A549 treated with AZD9567 at 1 μM for 4 hours (cell line): ENCODE data around the gene MYOZ1. TPM values are rescaled to one million over a fixed set of nuclear protein-coding genes. Genes with fewer than 3 reads are reported as not detected.

Source experiments
- total RNA-seq: library from RNA; stranded (reverse); fragments of 200-300 nt; extraction: Qiagen RNA extraction; gene quantifications from 5 replicates; pipeline ENCODE4 v1.2.3, GENCODE V29; 2022; ENCODE audit not compliant: insufficient read depth

Gene MYOZ1
- 0.05 TPM in 1 of 5 replicates, not detected in the others for total RNA-seq

GRCh38 chr10:73641328-73642060 lies at the start of gene MYOZ1:
Gene MYOZ1 (minus strand): TSS chr10:73641474. CDS start chr10:73640017, 1,457 bp downstream.

GRCh38 chr10:73655990-73656298 lies 14.7 kb upstream of the MYOZ1 start, which contains the start of gene SYNPO2L:
Gene SYNPO2L (minus strand): TSS chr10:73656029. CDS start chr10:73655922, 107 bp downstream.

GRCh38 chr10:73590881-73591799 lies 50.1 kb downstream of the MYOZ1 start, which contains the start of gene USP54:
Gene USP54 (minus strand): TSS chr10:73591342. CDS start chr10:73575658, 15,684 bp downstream.

Other genes starting within 250 kb of the MYOZ1 start
- gene ANXA7, start 227.4 kb downstream of the MYOZ1 start, total RNA-seq: 111 to 126 TPM (median 116 TPM) in 5 replicates
- 0.48 to 0.65 TPM (median 0.59 TPM) in 4 of 5 replicates, not detected in the other for gene MSS51, start 207.9 kb downstream of the MYOZ1 start, total RNA-seq
- 15.3 to 19.4 TPM (median 17.4 TPM) in 5 replicates for gene PPP3CB, start 145.4 kb downstream of the MYOZ1 start, total RNA-seq
- gene USP54, start 50.1 kb downstream of the MYOZ1 start, total RNA-seq: 9.7 to 13.1 TPM (median 12.0 TPM) in 5 replicates
- gene SYNPO2L, start 14.6 kb upstream of the MYOZ1 start, total RNA-seq: 0.01 TPM in 1 of 5 replicates, not detected in the others
- 3.2 to 4.0 TPM (median 3.4 TPM) in 5 replicates for gene AGAP5, start 56.6 kb upstream of the MYOZ1 start, total RNA-seq
- 45.5 to 58.3 TPM (median 56.7 TPM) in 5 replicates for gene SEC24C, start 102.9 kb upstream of the MYOZ1 start, total RNA-seq
- gene CHCHD1, start 140.6 kb upstream of the MYOZ1 start, total RNA-seq: 52.4 to 71.1 TPM (median 67.0 TPM) in 5 replicates
- gene ZSWIM8, start 144.1 kb upstream of the MYOZ1 start, total RNA-seq: 46.7 to 56.3 TPM (median 48.6 TPM) in 5 replicates
- gene NDST2, start 170.1 kb upstream of the MYOZ1 start, total RNA-seq: 14.3 to 19.6 TPM (median 17.5 TPM) in 5 replicates
- gene CAMK2G, start 233.1 kb upstream of the MYOZ1 start, total RNA-seq: 18.5 to 39.5 TPM (median 20.7 TPM) in 5 replicates